Lung (tissue), 12 donors: Measurements from ENCODE around the gene CYP2S1. TPM values are rescaled to one million over a fixed set of nuclear protein-coding genes. Genes with fewer than 3 reads are reported as not detected.

ENCODE experiments used
- ATAC-seq: fragments of 200-7000 bp; cut with Tn5 transposase; one replicate; pipeline ENCODE4 v1.9.1; 2020; ENCODE audit warnings: moderate number of reproducible peaks; ENCODE audit not compliant: insufficient read depth, low FRiP score
- DNase-seq, 3 donors: peaks; one replicate each; pipeline ENCODE4 v3.0.0-alpha.2; 2013 to 2017
- H3K27ac ChIP-seq, 2 donors: one replicate each; pipeline ENCODE4 v1.5.1; 2013; ENCODE audit warnings: mild to moderate bottlenecking in 2 of 2, moderate library complexity in 2 of 2, control low read depth in 1 of 2, inconsistent platforms in 1 of 2, low read depth in 1 of 2, low read length in 1 of 2
- H3K27me3 ChIP-seq, 3 donors: one replicate each; pipeline ENCODE4 v1.5.1; 2013; ENCODE audit warnings: low read length in 2 of 3; ENCODE audit not compliant: control insufficient read depth in 3 of 3, insufficient read depth in 3 of 3
- H3K36me3 ChIP-seq, 4 donors: one replicate each; pipeline ENCODE4 v1.5.1; 2013; ENCODE audit warnings: low read length in 4 of 4, mild to moderate bottlenecking in 1 of 4, moderate library complexity in 1 of 4; ENCODE audit not compliant: control insufficient read depth in 4 of 4, insufficient read depth in 4 of 4
- H3K4me1 ChIP-seq, 5 donors: one replicate each; pipeline ENCODE4 v1.5.1; 2013; ENCODE audit warnings: low read length in 5 of 5, mild to moderate bottlenecking in 2 of 5, moderate library complexity in 1 of 5; ENCODE audit not compliant: control insufficient read depth in 5 of 5, insufficient read depth in 5 of 5
- H3K4me3 ChIP-seq: one replicate; pipeline ENCODE4 v1.5.1; 2013; ENCODE audit warnings: mild to moderate bottlenecking, control low read depth, moderate library complexity
- H3K9ac ChIP-seq, 2 donors: one replicate each; pipeline ENCODE4 v1.5.1; 2013; ENCODE audit warnings: low read length in 2 of 2, control low read depth in 1 of 2; ENCODE audit not compliant: insufficient read depth in 1 of 2
- H3K9me3 ChIP-seq, 4 donors: one replicate each; pipeline ENCODE4 v1.5.1; 2013; ENCODE audit warnings: low read length in 3 of 4, mild to moderate bottlenecking in 1 of 4, moderate library complexity in 1 of 4; ENCODE audit not compliant: control insufficient read depth in 4 of 4, insufficient read depth in 3 of 4
- WGBS, 2 donors: extraction: QIAGEN DNeasy Blood & Tissue Kit; methylation state at CpG; one replicate each; pipeline ENCODE4 v1.1.7; 2013; 5-methylcytosine and 5-hydroxymethylcytosine counted together
- polyA plus RNA-seq, 2 donors: library from polyadenylated mRNA; stranded (reverse); fragments of 200-250 nt; gene quantifications; one replicate each; pipeline ENCODE4 v1.2.1, GENCODE V29; 2013
- total RNA-seq, 2 donors: library from RNA; depleted of rRNA in 1 of 2; stranded (reverse); fragments of >200 nt in 1 of 2; gene quantifications; one replicate each; pipeline ENCODE4 v1.2.1, GENCODE V29; 2014 to 2021
- TF ChIP-seq, protein P1 (sequence below): IDR thresholded peaks from 2 replicates; pipeline ENCODE4 v1.5.1; 2012; ENCODE audit warnings: mild to moderate bottlenecking; ENCODE audit errors: control extremely low read depth, extremely low read depth
- donor health status: control.
- donor health status: control.
- donor health status: Bipolar disorder and iron deficiency.
- donor health status: healthy.
- donor health status: DM: yes; HTN: yes; CAD: no.

Gene CYP2S1
- total and polyA plus RNA-seq, 4 donors = 5.2 to 13.2 (median 7.5) TPM

DNA sequence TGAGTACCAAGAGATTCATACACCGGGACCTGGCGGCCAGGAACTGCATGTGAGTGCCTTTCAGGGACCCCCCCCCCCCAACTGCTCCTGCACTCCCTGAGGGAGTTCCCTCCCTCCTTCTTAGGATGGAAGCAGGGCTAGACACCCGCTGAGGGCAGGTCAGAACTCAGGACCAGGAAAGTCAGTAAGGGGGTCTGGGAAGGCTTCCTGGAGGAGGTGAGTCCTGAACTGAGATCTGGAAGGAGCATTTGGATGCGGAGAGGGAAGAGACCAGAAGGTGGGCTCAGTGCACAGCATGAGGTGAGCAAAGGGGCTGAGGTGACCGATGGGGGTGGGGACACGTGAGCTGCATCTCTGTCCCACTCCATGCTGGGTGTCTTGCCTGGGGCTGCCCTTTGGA lies 60.6 kb downstream of the CYP2S1 start:
- no peak for ATAC-seq

DNA sequence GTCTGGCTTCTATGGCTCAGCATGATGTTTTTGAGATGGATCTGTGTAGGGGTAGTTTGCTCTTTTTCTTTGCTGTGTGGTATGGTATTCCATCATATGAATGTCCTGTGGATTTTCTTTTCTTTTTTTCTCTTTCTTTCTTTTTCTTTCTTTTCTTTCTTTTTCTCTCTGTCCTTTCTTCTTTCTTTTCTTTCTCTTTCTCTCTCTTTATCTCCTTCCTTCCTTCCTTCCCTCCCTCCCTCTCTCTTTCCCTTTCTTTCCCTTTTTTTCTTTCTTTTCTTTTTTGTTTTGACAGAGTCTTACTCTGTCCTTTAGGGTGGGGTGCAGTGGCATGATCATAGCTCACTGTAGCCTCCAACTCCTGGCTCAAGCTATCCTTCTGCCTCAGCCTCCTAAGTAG lies 62.2 kb downstream of the CYP2S1 start:
- H3K4me3 ChIP-seq = no peak overlapping the region
- no peaks in the 10 kb centered on the region for H3K9me3 ChIP-seq
- TF ChIP-seq, protein P1, sequence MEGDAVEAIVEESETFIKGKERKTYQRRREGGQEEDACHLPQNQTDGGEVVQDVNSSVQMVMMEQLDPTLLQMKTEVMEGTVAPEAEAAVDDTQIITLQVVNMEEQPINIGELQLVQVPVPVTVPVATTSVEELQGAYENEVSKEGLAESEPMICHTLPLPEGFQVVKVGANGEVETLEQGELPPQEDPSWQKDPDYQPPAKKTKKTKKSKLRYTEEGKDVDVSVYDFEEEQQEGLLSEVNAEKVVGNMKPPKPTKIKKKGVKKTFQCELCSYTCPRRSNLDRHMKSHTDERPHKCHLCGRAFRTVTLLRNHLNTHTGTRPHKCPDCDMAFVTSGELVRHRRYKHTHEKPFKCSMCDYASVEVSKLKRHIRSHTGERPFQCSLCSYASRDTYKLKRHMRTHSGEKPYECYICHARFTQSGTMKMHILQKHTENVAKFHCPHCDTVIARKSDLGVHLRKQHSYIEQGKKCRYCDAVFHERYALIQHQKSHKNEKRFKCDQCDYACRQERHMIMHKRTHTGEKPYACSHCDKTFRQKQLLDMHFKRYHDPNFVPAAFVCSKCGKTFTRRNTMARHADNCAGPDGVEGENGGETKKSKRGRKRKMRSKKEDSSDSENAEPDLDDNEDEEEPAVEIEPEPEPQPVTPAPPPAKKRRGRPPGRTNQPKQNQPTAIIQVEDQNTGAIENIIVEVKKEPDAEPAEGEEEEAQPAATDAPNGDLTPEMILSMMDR = no peak
- no peak overlapping the region for H3K27ac ChIP-seq
- peaks cover 9 to 43% (median 28%) of the 10 kb centered on the region in 4 donors for H3K36me3 ChIP-seq
- ATAC-seq = no peak
- no peak overlapping the region for H3K9ac ChIP-seq
- no peak for DNase-seq
- no peaks in the 10 kb centered on the region for H3K27me3 ChIP-seq
- peaks cover 0 to 6% (median 0%) of the 10 kb centered on the region in 5 donors for H3K4me1 ChIP-seq

More for the DNA sequence above, 60.6 kb downstream of the CYP2S1 start:
- no peaks in the 10 kb centered on the region for H3K9me3 ChIP-seq
- H3K36me3 ChIP-seq = peaks cover 5 to 46% (median 31%) of the 10 kb centered on the region in 4 donors
- H3K4me3 ChIP-seq = no peak overlapping the region
- TF ChIP-seq, protein P1 = no peak
- WGBS, 2 donors = 91 to 97% methylated on average over 6 of the region's 6 CpGs
- no peaks in the 10 kb centered on the region for H3K27me3 ChIP-seq
- no peak for DNase-seq
- peaks cover 0 to 2% (median 0%) of the 10 kb centered on the region in 5 donors for H3K4me1 ChIP-seq
- no peak overlapping the region for H3K27ac ChIP-seq
- H3K9ac ChIP-seq = no peak overlapping the region

Other genes starting within 250 kb of the CYP2S1 start
- 1 to 10 TPM in 1 of 2 donors, not detected in 1; 1.2 TPM for gene CYP2B6, start 201.9 kb upstream of the CYP2S1 start, total RNA-seq
- under 1 TPM in 1 of 2 donors, not detected in 1; 0.01 TPM for gene CYP2B6, start 201.9 kb upstream of the CYP2S1 start, polyA plus RNA-seq
- 1 to 10 TPM in 1 of 2 donors, under 1 TPM in 1; 0.23 to 1.3 TPM for gene CYP2A13, start 104.8 kb upstream of the CYP2S1 start, total RNA-seq
- under 1 TPM; 0.18 to 0.33 TPM for gene CYP2A13, start 104.8 kb upstream of the CYP2S1 start, polyA plus RNA-seq
- gene CYP2F1, start 78.8 kb upstream of the CYP2S1 start, total RNA-seq = 10 to 100 TPM in 1 of 2 donors, under 1 TPM in 1; 0.85 to 16.4 TPM
- gene CYP2F1, start 78.8 kb upstream of the CYP2S1 start, polyA plus RNA-seq = 1 to 10 TPM; 2.9 to 10.0 TPM
- 10 to 100 TPM; 48.6 to 53.0 TPM for gene AXL, start 26.0 kb downstream of the CYP2S1 start, total RNA-seq
- 10 to 100 TPM in 1 of 2 donors, 1 to 10 TPM in 1; 8.2 to 13.4 TPM for gene AXL, start 26.0 kb downstream of the CYP2S1 start, polyA plus RNA-seq
- gene HNRNPUL1, start 71.2 kb downstream of the CYP2S1 start, total RNA-seq = 100 to 1,000 TPM; 192 to 198 TPM
- gene HNRNPUL1, start 71.2 kb downstream of the CYP2S1 start, polyA plus RNA-seq = 10 to 100 TPM; 92.2 to 96.0 TPM
- 10 to 100 TPM; 19.7 to 39.9 TPM for gene CCDC97, start 117.0 kb downstream of the CYP2S1 start, total RNA-seq
- 10 to 100 TPM; 13.2 to 22.2 TPM for gene CCDC97, start 117.0 kb downstream of the CYP2S1 start, polyA plus RNA-seq
- gene TGFB1, start 160.7 kb downstream of the CYP2S1 start, total RNA-seq = 10 to 100 TPM; 18.0 to 88.8 TPM
- 10 to 100 TPM; 27.8 to 67.3 TPM for gene TGFB1, start 160.7 kb downstream of the CYP2S1 start, polyA plus RNA-seq
- 10 to 100 TPM; 10.2 to 16.4 TPM for gene B9D2, start 170.9 kb downstream of the CYP2S1 start, total RNA-seq
- 10 to 100 TPM; 11.6 to 18.6 TPM for gene B9D2, start 170.9 kb downstream of the CYP2S1 start, polyA plus RNA-seq
- gene TMEM91, start 183.3 kb downstream of the CYP2S1 start, total RNA-seq = 10 to 100 TPM; 13.6 to 16.0 TPM
- gene TMEM91, start 183.3 kb downstream of the CYP2S1 start, polyA plus RNA-seq = 10 to 100 TPM; 18.0 to 39.8 TPM
- 10 to 100 TPM in 1 of 2 donors, 1 to 10 TPM in 1; 6.3 to 21.6 TPM for gene EXOSC5, start 204.1 kb downstream of the CYP2S1 start, total RNA-seq
- gene EXOSC5, start 204.1 kb downstream of the CYP2S1 start, polyA plus RNA-seq = 10 to 100 TPM; 32.6 to 34.4 TPM
- gene BCKDHA, start 204.6 kb downstream of the CYP2S1 start, total RNA-seq = 10 to 100 TPM; 38.9 to 39.2 TPM
- gene BCKDHA, start 204.6 kb downstream of the CYP2S1 start, polyA plus RNA-seq = 10 to 100 TPM; 19.7 to 54.5 TPM
- 10 to 100 TPM in 1 of 2 donors, 1 to 10 TPM in 1; 6.2 to 30.5 TPM for gene B3GNT8, start 234.2 kb downstream of the CYP2S1 start, total RNA-seq
- gene B3GNT8, start 234.2 kb downstream of the CYP2S1 start, polyA plus RNA-seq = 10 to 100 TPM; 35.1 to 39.0 TPM
- gene DMAC2, start 246.7 kb downstream of the CYP2S1 start, total RNA-seq = 10 to 100 TPM; 25.5 to 51.4 TPM
- gene DMAC2, start 246.7 kb downstream of the CYP2S1 start, polyA plus RNA-seq = 10 to 100 TPM; 46.2 to 51.7 TPM
- gene ERICH4, start 249.9 kb downstream of the CYP2S1 start, total RNA-seq = not detected
- under 1 TPM in 1 of 2 donors, not detected in 1; 0.16 TPM for gene ERICH4, start 249.9 kb downstream of the CYP2S1 start, polyA plus RNA-seq